GM12878 (cell line): ENCODE measurements around the gene CPVL. TPM values are rescaled to one million over a fixed set of nuclear protein-coding genes. Genes with fewer than 3 reads are reported as not detected.

Experiments
- CHD2 ChIP-seq: IDR thresholded peaks from 2 replicates; pipeline ENCODE4 v1.6.1; 2011; ENCODE audit warnings: low read depth, low read length, improper control_type of control experiment, borderline replicate concordance
- DPF2 ChIP-seq: fragments of 450-650 bp; IDR thresholded peaks from 2 replicates; pipeline ENCODE4 v1.6.1; 2017; ENCODE audit warnings: mild to moderate bottlenecking
- HDAC6 ChIP-seq: fragments of 200-600 bp; sonication (generic); IDR thresholded peaks from one replicate; pipeline ENCODE4 v1.8.0; 2017; ENCODE audit warnings: antibody characterized with exemption; ENCODE audit not compliant: unreplicated experiment
- MXI1 ChIP-seq: fragments of 150-350 bp; IDR thresholded peaks from 2 replicates; pipeline ENCODE4 v1.6.1; 2011; ENCODE audit warnings: low read depth, mild to moderate bottlenecking, inconsistent platforms, low read length, improper control_type of control experiment
- MYB ChIP-seq: fragments of 150-350 bp; IDR thresholded peaks from 2 replicates; pipeline ENCODE4 v1.6.1; 2014; ENCODE audit warnings: mild to moderate bottlenecking, low read depth, low read length, borderline replicate concordance
- NR2F1 ChIP-seq: fragments of 450-650 bp; conservative IDR thresholded peaks from 2 replicates; pipeline ENCODE4 v1.6.1; 2017; ENCODE audit warnings: mild to moderate bottlenecking
- POLR2AphosphoS2 ChIP-seq: IDR thresholded peaks from 2 replicates; pipeline ENCODE4 v1.6.1; 2011; ENCODE audit warnings: low read depth, mild to moderate bottlenecking, low read length, improper control_type of control experiment, moderate library complexity
- POU2F2 ChIP-seq: IDR thresholded peaks from 3 replicates; pipeline ENCODE4 v1.6.1; 2011; ENCODE audit warnings: low read depth, mild to moderate bottlenecking, low read length, borderline replicate concordance
- RAD21 ChIP-seq: IDR thresholded peaks from 2 replicates; pipeline ENCODE4 v1.6.1; 2011; ENCODE audit warnings: mild to moderate bottlenecking, low read depth, low read length, moderate library complexity; ENCODE audit not compliant: insufficient read depth
- RB1 ChIP-seq: fragments of 450-650 bp; formaldehyde crosslinking; IDR thresholded peaks from 2 replicates; pipeline ENCODE4 v1.6.1; 2017; ENCODE audit warnings: mild to moderate bottlenecking, borderline replicate concordance
- RCOR1 ChIP-seq: conservative IDR thresholded peaks from 2 replicates; pipeline ENCODE4 v1.6.1; 2012; ENCODE audit warnings: low read depth, low read length, improper control_type of control experiment
- SMC3 ChIP-seq: IDR thresholded peaks from 2 replicates; pipeline ENCODE4 v1.6.1; 2011; ENCODE audit warnings: low read length, improper control_type of control experiment, borderline replicate concordance
- TBL1XR1 ChIP-seq: IDR thresholded peaks from 2 replicates; pipeline ENCODE4 v1.6.1; 2012; ENCODE audit warnings: low read depth, low read length, improper control_type of control experiment
- ZBED1 ChIP-seq: IDR thresholded peaks from 2 replicates; pipeline ENCODE4 v1.6.1; 2016; ENCODE audit warnings: borderline replicate concordance
- ZZZ3 ChIP-seq: IDR thresholded peaks from 2 replicates; pipeline ENCODE4 v1.6.1; 2011; ENCODE audit warnings: low read depth; ENCODE audit not compliant: control insufficient read depth, insufficient read length
- polyA plus RNA-seq, 11 experiments: library from polyadenylated mRNA; depleted of rRNA in 4 of 11; unstranded in 6 of 11; stranded (reverse) in 5 of 11; fragments of >200 nt; fragmentation: Nextera tagmentation in 4 of 11; fragmentation: Illumina TruSeq in 1 of 11; extraction: Ambion mirVana in 4 of 11; extraction: Trizol in 1 of 11; gene quantifications; 1 replicate in 1 of 11; 2 replicates in 10 of 11; pipeline versions ENCODE4 v1.2.1 to v1.2.3, GENCODE V29; 2011 to 2016; ENCODE audit warnings: inconsistent platforms in 2 of 11, missing spikeins in 2 of 11, low read depth in 1 of 11
- total RNA-seq, 4 experiments: library from RNA; depleted of rRNA in 3 of 4; stranded (reverse); fragments of >200 nt in 3 of 4; fragmentation: Illumina TruSeq in 1 of 4; extraction: Trizol in 1 of 4; gene quantifications; 2 replicates each; pipeline versions ENCODE4 v1.2.1 to v1.2.3, GENCODE V29; 2013 to 2021
- TF ChIP-seq, protein P1 (sequence below): fragments of 450-650 bp; IDR thresholded peaks from 2 replicates; pipeline ENCODE4 v1.6.1; 2018; ENCODE audit warnings: mild to moderate bottlenecking, low read depth, moderate library complexity; ENCODE audit not compliant: partially characterized antibody
- TF ChIP-seq, protein P2 (sequence below): IDR thresholded peaks from 2 replicates; pipeline ENCODE4 v1.6.1; 2011; ENCODE audit warnings: borderline replicate concordance, low read depth, mild to moderate bottlenecking, moderate library complexity, low read length; ENCODE audit not compliant: insufficient read depth, poor library complexity, severe bottlenecking
- TF ChIP-seq, protein P3 (sequence below): fragments of 150-350 bp; IDR thresholded peaks from 2 replicates; pipeline ENCODE4 v1.6.1; 2016; ENCODE audit warnings: low read depth, low read length

The CPVL gene
- total and polyA plus RNA-seq, 10 of the 15 experiments (the other 5 are each of a cell fraction or from before 2014, with no cell fraction given), result 0.59 TPM; not detected in 9

DNA sequence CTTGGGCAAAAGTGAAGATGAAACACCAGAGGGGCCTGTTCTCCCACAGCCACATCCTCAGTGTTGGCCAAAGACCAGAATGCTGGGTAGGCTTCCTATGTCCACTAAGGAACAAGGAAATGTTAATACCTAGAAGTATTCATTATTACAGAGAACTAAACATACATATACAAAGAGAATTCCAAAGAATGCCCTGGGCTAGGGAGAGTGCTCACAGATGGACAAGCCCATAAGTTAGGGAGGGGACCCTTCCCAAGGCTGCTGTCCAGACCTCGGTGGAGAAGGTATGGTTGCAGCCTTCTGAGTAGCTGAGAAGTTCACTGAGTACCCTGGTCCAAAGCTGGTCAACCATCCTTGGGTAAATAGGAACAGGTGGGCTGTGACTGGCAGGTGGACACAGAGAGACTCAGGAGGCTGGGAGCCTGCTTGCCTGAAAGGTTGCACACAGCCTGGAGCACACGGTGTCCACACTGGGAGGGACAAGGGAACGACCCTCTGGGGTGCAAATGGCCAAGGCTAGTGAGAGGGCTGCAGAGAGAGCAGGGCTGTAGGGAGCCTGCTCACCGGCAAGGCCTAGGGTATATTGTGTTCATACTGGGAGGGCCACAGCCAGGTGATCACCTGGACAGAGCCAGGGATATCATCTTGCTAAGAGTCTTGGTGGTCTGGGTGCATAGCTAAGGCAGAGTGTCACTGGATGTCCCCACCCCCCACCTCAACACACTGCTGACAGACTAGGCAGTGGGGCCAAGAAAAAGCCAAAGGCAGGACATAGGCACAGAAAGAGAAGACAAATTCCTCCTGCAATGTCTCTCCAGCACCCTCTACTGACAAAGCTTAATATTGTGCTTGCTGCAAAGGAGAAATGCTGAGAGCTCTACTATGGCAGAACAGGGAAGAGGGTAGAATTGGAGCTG is 40.3 kb downstream of the CPVL start (continued):
- TF ChIP-seq ZBED1 (no peak), POU2F2 (no peak), RAD21 (peak; percentile 79), POLR2AphosphoS2 (no peak), HDAC6 (no peak), RB1 (no peak), TBL1XR1 (no peak), MXI1 (no peak), MYB (no peak), NR2F1 (no peak), CHD2 (no peak), SMC3 (peak; percentile 69; the same call in 1 of the 2 replicates), DPF2 (no peak), ZZZ3 (no peak), RCOR1 (no peak)
- TF ChIP-seq, protein P1, sequence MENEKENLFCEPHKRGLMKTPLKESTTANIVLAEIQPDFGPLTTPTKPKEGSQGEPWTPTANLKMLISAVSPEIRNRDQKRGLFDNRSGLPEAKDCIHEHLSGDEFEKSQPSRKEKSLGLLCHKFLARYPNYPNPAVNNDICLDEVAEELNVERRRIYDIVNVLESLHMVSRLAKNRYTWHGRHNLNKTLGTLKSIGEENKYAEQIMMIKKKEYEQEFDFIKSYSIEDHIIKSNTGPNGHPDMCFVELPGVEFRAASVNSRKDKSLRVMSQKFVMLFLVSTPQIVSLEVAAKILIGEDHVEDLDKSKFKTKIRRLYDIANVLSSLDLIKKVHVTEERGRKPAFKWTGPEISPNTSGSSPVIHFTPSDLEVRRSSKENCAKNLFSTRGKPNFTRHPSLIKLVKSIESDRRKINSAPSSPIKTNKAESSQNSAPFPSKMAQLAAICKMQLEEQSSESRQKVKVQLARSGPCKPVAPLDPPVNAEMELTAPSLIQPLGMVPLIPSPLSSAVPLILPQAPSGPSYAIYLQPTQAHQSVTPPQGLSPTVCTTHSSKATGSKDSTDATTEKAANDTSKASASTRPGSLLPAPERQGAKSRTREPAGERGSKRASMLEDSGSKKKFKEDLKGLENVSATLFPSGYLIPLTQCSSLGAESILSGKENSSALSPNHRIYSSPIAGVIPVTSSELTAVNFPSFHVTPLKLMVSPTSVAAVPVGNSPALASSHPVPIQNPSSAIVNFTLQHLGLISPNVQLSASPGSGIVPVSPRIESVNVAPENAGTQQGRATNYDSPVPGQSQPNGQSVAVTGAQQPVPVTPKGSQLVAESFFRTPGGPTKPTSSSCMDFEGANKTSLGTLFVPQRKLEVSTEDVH, result no peak
- TF ChIP-seq, protein P2, sequence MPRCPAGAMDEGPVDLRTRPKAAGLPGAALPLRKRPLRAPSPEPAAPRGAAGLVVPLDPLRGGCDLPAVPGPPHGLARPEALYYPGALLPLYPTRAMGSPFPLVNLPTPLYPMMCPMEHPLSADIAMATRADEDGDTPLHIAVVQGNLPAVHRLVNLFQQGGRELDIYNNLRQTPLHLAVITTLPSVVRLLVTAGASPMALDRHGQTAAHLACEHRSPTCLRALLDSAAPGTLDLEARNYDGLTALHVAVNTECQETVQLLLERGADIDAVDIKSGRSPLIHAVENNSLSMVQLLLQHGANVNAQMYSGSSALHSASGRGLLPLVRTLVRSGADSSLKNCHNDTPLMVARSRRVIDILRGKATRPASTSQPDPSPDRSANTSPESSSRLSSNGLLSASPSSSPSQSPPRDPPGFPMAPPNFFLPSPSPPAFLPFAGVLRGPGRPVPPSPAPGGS, result no peak
- TF ChIP-seq, protein P3, sequence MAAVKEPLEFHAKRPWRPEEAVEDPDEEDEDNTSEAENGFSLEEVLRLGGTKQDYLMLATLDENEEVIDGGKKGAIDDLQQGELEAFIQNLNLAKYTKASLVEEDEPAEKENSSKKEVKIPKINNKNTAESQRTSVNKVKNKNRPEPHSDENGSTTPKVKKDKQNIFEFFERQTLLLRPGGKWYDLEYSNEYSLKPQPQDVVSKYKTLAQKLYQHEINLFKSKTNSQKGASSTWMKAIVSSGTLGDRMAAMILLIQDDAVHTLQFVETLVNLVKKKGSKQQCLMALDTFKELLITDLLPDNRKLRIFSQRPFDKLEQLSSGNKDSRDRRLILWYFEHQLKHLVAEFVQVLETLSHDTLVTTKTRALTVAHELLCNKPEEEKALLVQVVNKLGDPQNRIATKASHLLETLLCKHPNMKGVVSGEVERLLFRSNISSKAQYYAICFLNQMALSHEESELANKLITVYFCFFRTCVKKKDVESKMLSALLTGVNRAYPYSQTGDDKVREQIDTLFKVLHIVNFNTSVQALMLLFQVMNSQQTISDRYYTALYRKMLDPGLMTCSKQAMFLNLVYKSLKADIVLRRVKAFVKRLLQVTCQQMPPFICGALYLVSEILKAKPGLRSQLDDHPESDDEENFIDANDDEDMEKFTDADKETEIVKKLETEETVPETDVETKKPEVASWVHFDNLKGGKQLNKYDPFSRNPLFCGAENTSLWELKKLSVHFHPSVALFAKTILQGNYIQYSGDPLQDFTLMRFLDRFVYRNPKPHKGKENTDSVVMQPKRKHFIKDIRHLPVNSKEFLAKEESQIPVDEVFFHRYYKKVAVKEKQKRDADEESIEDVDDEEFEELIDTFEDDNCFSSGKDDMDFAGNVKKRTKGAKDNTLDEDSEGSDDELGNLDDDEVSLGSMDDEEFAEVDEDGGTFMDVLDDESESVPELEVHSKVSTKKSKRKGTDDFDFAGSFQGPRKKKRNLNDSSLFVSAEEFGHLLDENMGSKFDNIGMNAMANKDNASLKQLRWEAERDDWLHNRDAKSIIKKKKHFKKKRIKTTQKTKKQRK, result no peak
